HG02973 (cell line): Measurements from ENCODE around the gene P4HTM.

Source experiments
- ATAC-seq: cut with Tn5 transposase; IDR thresholded peaks from one replicate; pipeline ENCODE4 v1.9.1; 2021; ENCODE audit warnings: moderate library complexity; ENCODE audit not compliant: unreplicated experiment

The P4HTM gene

GRCh38 chr3:48982686-48983085 lies 7.4 kb upstream of the P4HTM start:
- no peak for ATAC-seq

- no peak for ATAC-seq
These were observed 6.9 kb upstream of the P4HTM start for GRCh38 chr3:48983096-48983495.

GRCh38 chr3:48984663-48985062 lies 5.4 kb upstream of the P4HTM start:
- ATAC-seq, result no peak

GRCh38 chr3:48985831-48986376 lies 4.1 kb upstream of the P4HTM start:
- no peak for ATAC-seq

GRCh38 chr3:48989126-48989795 lies 780 bp upstream of the P4HTM start:
- no peak for ATAC-seq

GRCh38 chr3:48990636-48991469 lies 812 bp downstream of the P4HTM start:
- no peak for ATAC-seq

- no peak for ATAC-seq
These were observed 2.0 kb downstream of the P4HTM start for GRCh38 chr3:48991851-48992545.

- ATAC-seq, result no peak
These were observed 3.8 kb downstream of the P4HTM start for GRCh38 chr3:48993834-48994233.

GRCh38 chr3:48996640-48997039 lies 6.6 kb downstream of the P4HTM start:
- no peak for ATAC-seq

GRCh38 chr3:48997102-48997635 lies 7.1 kb downstream of the P4HTM start:
- no peak for ATAC-seq

- ATAC-seq, result no peak
These were observed 7.9 kb downstream of the P4HTM start for GRCh38 chr3:48997714-48998637.

GRCh38 chr3:48999085-48999858 lies 9.2 kb downstream of the P4HTM start:
- no peak for ATAC-seq

GRCh38 chr3:49001155-49001554 lies 11.1 kb downstream of the P4HTM start:
- ATAC-seq, result no peak

GRCh38 chr3:49004352-49005302 lies 14.6 kb downstream of the P4HTM start:
- no peak for ATAC-seq

GRCh38 chr3:49005303-49005680 lies 15.3 kb downstream of the P4HTM start:
- no peak for ATAC-seq

GRCh38 chr3:49005998-49006397 lies 16.0 kb downstream of the P4HTM start:
- ATAC-seq, result no peak

- ATAC-seq, result no peak
These were observed 16.5 kb downstream of the P4HTM start for GRCh38 chr3:49006408-49007067.
